NCI-H128 (cell line): Measurements from ENCODE around the gene FNDC1.

Source experiments
- DNase-seq: peaks from one replicate; lab custom pipeline; 2025; ENCODE audit not compliant: unreplicated experiment; lab: John Stamatoyannopoulos, UW

Gene FNDC1

GRCh38 chr6:159157431-159157830, 11.8 kb upstream of the FNDC1 start:
- DNase-seq = no peak

DNA sequence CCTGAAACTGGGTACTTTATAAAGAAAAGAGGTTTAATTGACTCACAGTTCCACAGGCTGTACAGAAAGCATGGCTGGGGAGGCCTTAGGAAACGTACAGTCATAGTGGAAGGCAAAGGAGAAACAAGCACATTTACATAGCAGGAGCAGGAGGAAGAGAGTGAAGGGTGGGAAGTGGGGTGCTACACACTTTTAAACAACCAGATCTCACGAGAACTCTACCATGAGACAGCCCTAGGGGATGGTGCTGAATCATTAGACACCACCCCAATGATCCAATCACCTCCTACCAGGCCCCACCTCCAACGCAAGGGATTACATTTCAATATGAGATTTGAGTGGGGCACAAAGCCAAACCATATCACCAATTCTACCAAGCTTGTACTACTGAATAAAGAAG, 7.4 kb upstream of the FNDC1 start:
- DNase-seq = no peak

- no peak for DNase-seq
These were observed 5.3 kb upstream of the FNDC1 start for GRCh38 chr6:159163901-159164370.

DNA sequence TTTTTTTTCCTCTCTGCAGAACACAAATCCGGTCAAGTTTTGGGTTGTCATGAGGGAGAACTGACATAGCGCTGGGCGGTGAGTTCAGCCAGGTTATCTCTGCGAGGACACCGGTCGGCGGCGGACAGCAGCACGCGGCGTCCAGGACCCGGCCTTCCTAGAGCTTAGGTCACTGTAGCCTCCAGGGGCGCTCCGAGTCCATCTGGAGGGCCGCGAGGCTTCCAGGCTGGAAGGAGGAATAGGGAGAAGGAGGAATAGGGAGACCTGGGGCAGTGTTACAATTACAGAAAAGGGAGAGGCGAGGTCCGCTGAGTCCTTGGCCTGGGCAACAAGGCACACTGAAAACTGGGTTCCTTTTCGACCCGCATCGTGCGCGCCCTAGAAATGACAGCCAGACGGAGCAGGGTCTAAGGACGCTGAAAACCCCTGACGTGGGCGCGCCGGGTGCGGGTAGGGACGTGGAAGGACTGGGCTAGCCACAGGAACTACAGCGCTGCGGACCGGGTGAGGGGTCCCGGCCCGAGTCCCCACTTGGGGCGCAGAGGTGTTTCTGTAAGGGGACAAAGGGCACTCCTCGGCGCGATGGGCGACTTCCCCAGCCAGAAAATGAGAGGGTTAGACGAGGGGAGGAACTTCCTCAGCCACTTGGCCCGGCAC, 536 bp upstream of the FNDC1 start:
- no peak for DNase-seq

DNA sequence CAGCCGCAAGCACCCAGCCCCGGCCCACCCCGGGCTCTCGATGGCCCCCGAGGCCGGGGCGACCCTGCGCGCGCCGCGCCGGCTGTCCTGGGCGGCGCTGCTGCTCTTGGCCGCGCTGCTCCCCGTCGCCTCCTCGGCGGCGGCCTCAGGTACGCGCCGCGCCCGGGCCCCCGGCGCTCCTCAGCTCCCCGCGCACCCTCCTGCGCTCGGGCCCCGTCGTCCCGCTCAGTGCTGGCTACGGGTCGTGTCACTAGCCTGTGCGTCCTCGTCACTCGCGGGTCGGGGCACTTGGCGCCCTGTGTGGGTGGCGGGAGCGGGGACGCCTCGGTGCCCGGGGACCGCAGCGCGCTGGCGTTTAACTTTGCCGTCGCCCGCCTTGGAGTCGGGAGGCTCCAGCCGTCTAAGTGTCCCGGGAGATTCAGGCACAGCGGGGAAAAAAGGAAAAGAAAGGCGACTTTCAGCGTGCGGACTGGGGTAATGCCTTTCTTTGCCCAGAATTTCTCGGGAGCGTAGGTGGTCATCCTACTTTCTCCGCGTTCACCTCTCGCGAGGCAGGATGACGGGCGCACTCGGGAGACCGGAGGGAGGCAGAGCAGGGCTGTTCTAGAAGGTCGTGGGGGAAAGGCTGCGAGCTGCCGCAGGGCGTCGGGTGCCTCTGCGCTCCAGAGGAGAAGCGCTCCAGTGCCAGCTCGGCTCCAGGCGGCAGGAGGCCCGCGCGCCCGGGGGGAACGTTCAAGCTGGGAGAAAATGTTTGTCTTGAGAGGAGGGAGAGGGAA, 545 bp downstream of the FNDC1 start:
- DNase-seq = no peak

GRCh38 chr6:159170333-159170672, 1.1 kb downstream of the FNDC1 start:
- no peak for DNase-seq

GRCh38 chr6:159170999-159171712, 2.0 kb downstream of the FNDC1 start:
- no peak for DNase-seq

GRCh38 chr6:159172091-159172491, 2.9 kb downstream of the FNDC1 start:
- DNase-seq = no peak

GRCh38 chr6:159174263-159174969, 5.2 kb downstream of the FNDC1 start:
- peak; percentile 21 for DNase-seq

GRCh38 chr6:159176913-159177312, 7.7 kb downstream of the FNDC1 start:
- no peak for DNase-seq

DNA sequence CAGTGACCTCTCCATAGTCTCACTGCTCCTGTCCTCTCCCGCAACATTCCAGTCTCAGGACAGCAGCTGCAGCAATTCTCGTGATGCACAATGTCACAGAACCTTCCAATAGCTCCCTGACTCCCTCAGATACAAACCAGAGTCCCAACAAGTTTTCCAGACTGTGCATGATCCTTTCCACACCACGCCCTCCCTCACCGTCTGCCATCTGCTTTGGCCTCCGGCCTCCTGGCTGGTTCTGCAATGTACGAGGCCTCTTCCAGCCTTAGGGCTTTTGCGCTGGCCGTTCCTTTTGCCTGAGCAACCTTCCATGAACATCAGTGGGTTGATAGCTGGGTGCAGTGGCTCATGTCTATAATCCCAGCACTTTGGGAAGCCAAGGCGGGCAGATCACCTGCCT, 9.6 kb downstream of the FNDC1 start:
- DNase-seq = no peak

DNA sequence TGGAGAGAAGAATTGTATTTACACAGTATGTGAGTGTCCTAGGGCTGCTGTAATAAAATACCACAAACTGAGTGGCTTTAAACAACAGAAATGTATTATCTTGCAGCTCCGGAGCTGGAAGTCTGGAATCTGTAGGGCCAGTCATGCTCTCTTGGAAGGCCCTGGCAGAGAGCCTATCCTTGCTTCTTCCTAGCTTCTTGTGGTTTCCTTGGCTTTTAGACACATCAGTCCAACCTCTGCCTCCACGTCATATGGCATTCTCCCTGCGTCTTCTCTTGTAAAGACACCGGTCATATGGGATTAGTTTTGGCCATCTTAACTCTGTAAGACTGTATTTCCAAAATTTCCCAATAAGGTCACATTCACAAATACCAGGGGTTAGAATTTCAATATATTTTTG, 10.8 kb downstream of the FNDC1 start:
- DNase-seq = no peak

DNA sequence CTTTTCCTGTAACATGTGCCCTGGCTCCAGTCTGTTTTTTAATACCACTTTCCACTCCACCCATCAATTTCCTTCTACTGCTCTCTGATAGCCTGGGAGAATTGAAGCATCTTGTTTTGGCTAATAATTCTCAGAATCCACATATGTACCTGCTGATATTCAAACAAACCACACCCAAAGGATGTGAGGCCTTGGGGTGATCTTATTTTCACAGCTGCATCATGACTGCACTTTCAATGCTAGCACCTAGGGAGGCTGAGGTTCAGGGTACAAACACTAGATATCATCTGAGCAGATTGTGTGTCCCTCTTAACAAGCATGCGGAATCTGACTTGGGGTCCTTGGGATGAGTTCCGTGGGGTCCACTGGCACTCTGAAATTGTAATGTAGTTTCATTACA, 12.7 kb downstream of the FNDC1 start:
- no peak for DNase-seq

DNA sequence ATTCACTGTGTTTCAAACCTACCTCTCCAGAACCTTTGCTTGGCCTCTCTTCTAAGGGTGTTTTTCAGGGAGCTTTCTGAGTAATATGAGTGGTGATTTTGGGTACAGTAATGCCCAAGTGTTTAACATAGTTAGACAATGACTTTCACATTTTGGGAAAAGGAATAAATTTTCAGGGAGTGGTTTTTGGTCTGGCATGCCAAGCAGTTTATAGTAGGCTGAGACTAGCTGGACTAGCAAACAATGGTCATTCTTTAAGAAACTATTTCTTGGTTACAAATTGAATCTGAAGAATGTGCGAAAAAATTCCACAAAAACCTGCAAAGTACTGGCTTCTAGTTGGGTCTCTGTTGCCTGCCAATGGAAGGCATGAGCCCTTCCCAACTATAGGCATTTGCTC, 15.4 kb downstream of the FNDC1 start:
- DNase-seq = no peak

DNA sequence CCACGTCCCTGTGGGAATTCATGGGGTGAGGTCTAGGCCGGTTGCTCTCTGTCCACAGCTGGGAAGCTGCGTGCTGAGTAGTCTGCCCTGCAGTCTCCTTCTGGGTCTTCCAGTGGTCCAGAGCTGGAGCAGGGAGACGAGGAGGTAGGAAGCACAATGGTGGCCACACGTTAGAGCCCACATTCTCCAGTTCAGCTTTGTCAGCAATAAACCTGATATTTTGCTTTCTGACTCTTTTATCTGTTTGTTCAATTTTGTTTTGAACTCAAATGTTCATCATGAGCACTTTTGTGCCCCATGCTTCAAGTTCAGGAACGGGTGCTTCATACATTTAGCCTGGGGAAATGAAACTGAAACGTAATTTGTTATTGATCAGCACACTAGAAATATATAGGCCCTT, 21.3 kb downstream of the FNDC1 start:
- no peak for DNase-seq

DNA sequence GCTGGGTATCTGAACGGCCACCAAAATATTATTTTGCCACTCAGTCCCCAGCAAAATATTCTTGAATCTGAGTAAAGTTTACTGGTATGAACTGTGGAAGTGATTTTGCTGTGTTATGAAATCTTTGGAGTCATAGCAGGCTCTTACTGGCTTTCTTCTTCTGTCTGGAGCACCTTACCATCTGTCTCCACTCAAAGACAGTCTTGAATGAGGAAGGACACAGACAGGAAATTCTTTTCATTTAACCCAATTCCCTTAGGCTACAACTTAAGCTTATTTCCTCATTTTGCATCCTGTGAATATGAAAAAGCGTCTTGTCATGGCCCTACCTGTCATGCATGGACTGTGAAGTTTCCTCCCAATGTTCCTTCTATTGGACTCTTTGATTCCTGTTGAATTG, 24.7 kb downstream of the FNDC1 start:
- no peak for DNase-seq

DNA sequence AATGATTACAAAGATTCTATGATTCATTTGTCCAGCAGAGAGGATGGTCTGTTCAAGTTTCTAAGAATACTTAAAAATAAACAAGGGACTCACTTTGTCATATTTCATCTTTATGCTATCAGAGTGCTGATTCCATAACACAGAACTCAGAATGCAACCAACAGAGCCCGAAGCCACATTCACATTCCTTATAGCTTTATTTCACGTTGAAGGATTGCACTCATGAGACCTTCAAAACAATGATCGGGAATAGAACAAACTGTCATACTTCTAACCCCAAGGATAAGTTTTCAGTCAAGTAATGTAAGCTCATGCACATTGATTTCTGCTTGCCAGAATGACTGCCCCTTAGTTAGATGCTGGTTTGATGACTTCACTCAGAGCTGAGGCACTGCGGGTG, 25.2 kb downstream of the FNDC1 start:
- no peak for DNase-seq

DNA sequence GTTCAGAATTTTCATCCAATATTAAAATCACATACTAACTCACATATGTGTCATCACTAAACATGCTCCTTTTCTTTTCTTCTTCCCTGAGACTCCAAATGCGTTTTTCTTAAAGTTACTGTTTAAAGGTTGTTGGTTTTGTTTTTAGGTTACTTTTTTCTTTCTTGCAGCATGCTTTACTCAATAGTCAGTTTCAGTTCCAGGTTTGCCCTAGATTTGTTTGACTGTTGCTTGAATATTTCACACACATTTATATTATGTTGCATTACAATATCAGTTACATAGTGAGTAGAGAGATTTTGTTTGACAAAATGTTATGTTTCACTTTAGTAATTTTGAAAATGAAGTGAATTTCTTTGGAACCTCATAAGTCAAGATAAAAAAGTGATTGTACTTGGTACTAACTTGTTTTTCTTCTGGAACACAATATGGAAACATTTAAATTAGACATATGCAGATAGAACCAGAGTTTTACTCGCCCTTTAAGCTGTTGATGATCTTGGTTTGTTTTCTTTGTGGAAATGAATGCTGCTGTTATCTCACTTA, 27.3 kb downstream of the FNDC1 start:
- DNase-seq = no peak

- DNase-seq = no peak
These were observed 28.1 kb downstream of the FNDC1 start for GRCh38 chr6:159197251-159197650.

DNA sequence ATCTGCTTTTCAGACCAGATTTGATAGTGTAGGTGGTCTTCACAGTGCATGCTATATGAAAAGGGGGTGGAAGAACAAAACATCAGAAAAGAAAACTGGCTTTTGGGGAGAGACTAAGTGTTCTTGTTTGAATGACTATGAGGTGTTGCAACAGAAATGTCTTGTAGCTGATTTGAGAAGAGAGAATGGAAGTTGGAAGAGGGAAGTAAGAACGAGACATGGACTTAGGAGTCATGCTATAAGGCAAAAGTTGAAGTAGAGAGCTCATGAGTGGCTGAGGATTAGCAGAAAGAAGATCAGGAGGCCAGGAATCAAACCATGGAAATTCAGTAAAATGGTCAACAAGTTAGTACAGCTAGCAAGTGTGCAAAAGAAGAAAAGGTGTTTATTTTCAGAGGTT, 32.1 kb downstream of the FNDC1 start:
- DNase-seq = no peak

DNA sequence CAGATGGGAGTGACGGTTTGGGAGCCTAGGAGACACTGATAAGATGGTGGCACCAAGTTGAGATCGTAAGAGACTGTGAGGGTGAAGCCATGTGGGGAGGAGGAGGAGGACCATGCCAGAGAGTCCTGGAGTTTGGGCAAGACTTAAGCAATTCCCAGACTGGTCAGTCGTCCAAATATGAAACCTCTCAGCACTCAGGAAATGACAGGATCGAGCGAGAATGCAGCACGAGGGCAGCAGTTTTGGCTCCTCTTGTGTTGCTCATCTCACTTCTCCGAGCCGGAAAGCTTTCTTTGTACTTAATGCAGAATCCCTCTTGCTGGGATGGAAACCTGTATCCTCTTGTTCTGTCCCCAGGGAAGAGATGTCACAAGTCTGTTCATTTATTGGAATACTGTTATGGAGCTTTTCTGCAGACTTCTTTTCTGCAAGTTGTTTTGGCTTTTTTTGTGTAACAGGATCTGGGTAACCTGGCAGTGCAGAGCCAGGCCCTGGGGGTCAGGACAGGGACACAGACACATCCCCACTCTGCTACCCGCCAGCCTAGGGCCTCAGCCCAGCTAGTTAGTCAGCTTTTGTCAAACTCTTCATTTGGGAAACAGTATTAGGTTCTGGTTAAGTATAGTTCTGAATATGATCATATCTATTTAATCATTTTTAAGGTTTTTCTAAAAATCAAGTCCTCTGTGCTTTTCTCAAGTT, 34.3 kb downstream of the FNDC1 start:
- DNase-seq = no peak
